Retinal pigment epithelial cell (primary cell): ENCODE data around the gene CNTF.

ENCODE experiments used
- DNase-seq: peaks from one replicate; pipeline ENCODE4 v3.0.0-alpha.2; 2010; ENCODE audit warnings: low read depth
- H3K4me3 ChIP-seq: 2 replicates; pipeline ENCODE4 v1.5.1; 2011; ENCODE audit warnings: mild to moderate bottlenecking, low read length, control low read depth, moderate library complexity
- CTCF ChIP-seq: conservative IDR thresholded peaks from 2 replicates; pipeline ENCODE4 v1.5.1; 2011; ENCODE audit warnings: low read depth, low read length, control low read depth, inconsistent platforms

CNTF gene

GRCh38 chr11:58606930-58607714 is 15.3 kb upstream of the CNTF start:
- no peak for DNase-seq
- no peak overlapping the region for H3K4me3 ChIP-seq
- no peak for TF ChIP-seq CTCF

- no peak for DNase-seq
- H3K4me3 ChIP-seq = no peak overlapping the region
- no peak for TF ChIP-seq CTCF
These were observed 14.1 kb upstream of the CNTF start for GRCh38 chr11:58608331-58608730.

DNA sequence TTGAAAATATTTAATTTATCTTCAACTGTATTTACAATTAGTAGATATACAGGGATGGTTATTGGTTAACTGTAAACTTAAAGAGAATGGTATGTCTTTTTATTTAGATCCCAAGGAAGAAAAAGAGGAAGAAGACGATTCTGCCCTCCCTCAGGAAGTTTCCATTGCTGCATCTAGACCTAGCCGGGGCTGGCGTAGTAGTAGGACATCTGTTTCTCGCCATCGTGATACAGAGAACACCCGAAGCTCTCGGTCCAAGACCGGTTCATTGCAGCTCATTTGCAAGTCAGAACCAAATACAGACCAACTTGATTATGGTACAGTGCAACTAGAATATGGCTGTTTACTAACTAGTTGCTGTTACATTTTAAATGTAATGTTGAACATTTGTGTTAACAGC is 12.7 kb upstream of the CNTF start:
- DNase-seq = no peak
- no peak overlapping the region for H3K4me3 ChIP-seq
- TF ChIP-seq CTCF = no peak

DNA sequence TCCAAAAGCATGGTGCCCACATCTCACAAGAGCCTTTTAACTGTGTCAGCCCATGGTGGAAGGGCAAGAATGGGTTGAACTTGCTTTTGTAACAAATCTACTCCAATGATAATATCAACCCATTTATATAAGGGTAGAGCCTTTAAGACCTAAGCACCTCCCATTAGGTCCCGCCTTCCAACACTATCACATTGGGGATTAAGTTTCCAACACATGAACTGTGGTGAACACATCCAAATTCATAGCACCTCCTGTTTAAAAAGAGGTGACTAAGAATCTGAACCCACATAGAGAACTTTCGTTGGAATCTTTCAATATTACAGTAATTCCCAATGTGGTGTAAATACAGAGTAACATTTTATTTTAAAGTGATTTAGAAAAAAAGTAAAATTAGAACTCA is 9.2 kb upstream of the CNTF start:
- H3K4me3 ChIP-seq = no peak overlapping the region
- TF ChIP-seq CTCF = no peak
- DNase-seq = no peak

DNA sequence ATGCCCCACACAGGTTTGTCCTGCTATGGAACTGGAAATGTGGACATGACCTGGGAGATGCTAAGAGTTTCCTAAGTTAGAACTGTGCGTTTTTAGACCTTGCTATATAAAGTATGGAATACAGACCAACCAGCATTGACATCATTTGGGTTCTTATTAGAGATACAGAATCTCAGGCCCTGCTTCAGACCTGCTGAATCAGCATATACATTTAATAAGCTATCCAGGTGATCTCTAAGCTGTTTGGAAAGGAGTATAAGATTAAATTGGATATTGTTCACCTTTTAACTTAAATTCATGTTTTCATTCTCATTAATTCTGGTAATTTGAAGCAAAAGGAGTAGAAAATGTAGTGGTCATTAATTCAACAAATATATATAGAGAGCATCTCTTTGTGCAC is 6.9 kb upstream of the CNTF start:
- DNase-seq = no peak
- no peak for TF ChIP-seq CTCF
- no peak overlapping the region for H3K4me3 ChIP-seq

DNA sequence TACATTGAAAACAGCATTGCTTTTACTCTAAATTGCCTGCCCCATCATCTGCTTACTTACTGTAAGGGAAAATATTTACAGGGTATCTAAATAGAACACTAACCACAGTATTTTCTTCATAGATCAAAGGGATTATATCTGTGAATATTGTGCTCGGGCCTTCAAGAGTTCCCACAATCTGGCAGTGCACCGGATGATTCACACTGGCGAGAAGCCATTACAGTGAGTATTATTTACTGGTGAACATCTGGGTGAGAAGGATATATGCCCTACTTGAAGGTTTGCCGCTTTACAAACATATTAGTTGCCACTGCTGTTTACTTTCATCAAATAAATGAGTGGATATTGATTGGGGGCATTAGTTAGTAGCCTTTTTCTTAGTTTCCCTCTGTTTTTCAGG is 5.9 kb upstream of the CNTF start:
- no peak for DNase-seq
- TF ChIP-seq CTCF = no peak

GRCh38 chr11:58617976-58618557 is 4.4 kb upstream of the CNTF start:
- DNase-seq = no peak
- TF ChIP-seq CTCF = no peak
- H3K4me3 ChIP-seq = no peak overlapping the region

More for the DNA sequence above, 5.9 kb upstream of the CNTF start:
- H3K4me3 ChIP-seq = no peak overlapping the region
